ENCODE data around the gene ZNF639. TPM values are rescaled to one million over a fixed set of nuclear protein-coding genes. Genes with fewer than 3 reads are reported as not detected.
A peak's percentile ranks its signal among the peaks of the same experiment; 100 is the strongest.

The ZNF639 gene
- total and polyA plus RNA-seq, 2 experiments from 2014 or later = 29.3 to 60.3 TPM

- no peak overlapping the region for H2AFZ ChIP-seq
Measured at GRCh38 chr3:179289295-179289694, 33.5 kb upstream of the ZNF639 start.

GRCh38 chr3:179292450-179292849 lies 30.4 kb upstream of the ZNF639 start:
- TF ChIP-seq EZH2 (IDR thresholded peaks at IDR 0.05; ENCODE audit: borderline replicate concordance) (no peak), EZH2phosphoT487 (IDR thresholded peaks at IDR 0.05; ENCODE audit: low read depth, severe bottlenecking, unreplicated experiment) (no peak), CTCF (IDR thresholded peaks at IDR 0.05; ENCODE audit: poor library complexity) (no peak)
- 30% methylated on average over 2 of the region's 2 CpGs for WGBS (ENCODE audit: low lambda C conversion rate, missing lambda C conversion rate)
- H3K4me1 ChIP-seq (ENCODE audit: insufficient read depth) = no peaks in the 10 kb centered on the region
- no peak overlapping the region for H3K4me3 ChIP-seq
- no peak overlapping the region for H3K27ac ChIP-seq
- H2AFZ ChIP-seq = no peak overlapping the region
- no peaks in the 10 kb centered on the region for H4K20me1 ChIP-seq (ENCODE audit: insufficient read depth, poor library complexity, severe bottlenecking)
- H3K79me2 ChIP-seq = no peaks in the 10 kb centered on the region
- H3K27me3 ChIP-seq = no peaks in the 10 kb centered on the region
- H3K4me2 ChIP-seq = no peak overlapping the region
- H3K9me2 ChIP-seq (replicated peaks; ENCODE audit: insufficient read depth) = no peaks in the 10 kb centered on the region
- H3K36me3 ChIP-seq (replicated peaks; ENCODE audit: insufficient read depth, low read depth) = no peaks in the 10 kb centered on the region
- DNase-seq (ENCODE audit: low spot score) = no peak
- H3K9me3 ChIP-seq (ENCODE audit: low read depth) = no peaks in the 10 kb centered on the region

More at GRCh38 chr3:179289295-179289694, 33.5 kb upstream of the ZNF639 start:
- Histone ChIP-seq H3K27me3 (no peaks in the 10 kb centered on the region), H4K20me1 (ENCODE audit: insufficient read depth, poor library complexity, severe bottlenecking) (no peaks in the 10 kb centered on the region), H3K27ac (no peak overlapping the region), H3K4me2 (no peak overlapping the region), H3K9me3 (ENCODE audit: low read depth) (no peaks in the 10 kb centered on the region), H3K9me2 (replicated peaks; ENCODE audit: insufficient read depth) (no peaks in the 10 kb centered on the region), H3K4me1 (ENCODE audit: insufficient read depth) (no peaks in the 10 kb centered on the region), H3K79me2 (no peaks in the 10 kb centered on the region), H3K36me3 (replicated peaks; ENCODE audit: insufficient read depth, low read depth) (no peaks in the 10 kb centered on the region), H3K4me3 (no peak overlapping the region)
- no peak for TF ChIP-seq EZH2phosphoT487 (IDR thresholded peaks at IDR 0.05; ENCODE audit: low read depth, severe bottlenecking, unreplicated experiment)
- no peak for TF ChIP-seq EZH2 (IDR thresholded peaks at IDR 0.05; ENCODE audit: borderline replicate concordance)
- TF ChIP-seq CTCF (IDR thresholded peaks at IDR 0.05; ENCODE audit: poor library complexity) = no peak
- DNase-seq (ENCODE audit: low spot score) = no peak
- 66% methylated on average over 3 of the region's 3 CpGs for WGBS (ENCODE audit: low lambda C conversion rate, missing lambda C conversion rate)

- Histone ChIP-seq H3K9me3 (ENCODE audit: low read depth) (no peaks in the 10 kb centered on the region), H3K4me1 (ENCODE audit: insufficient read depth) (no peaks in the 10 kb centered on the region), H3K9me2 (replicated peaks; ENCODE audit: insufficient read depth) (no peaks in the 10 kb centered on the region), H3K27me3 (no peaks in the 10 kb centered on the region), H3K36me3 (replicated peaks; ENCODE audit: insufficient read depth, low read depth) (no peaks in the 10 kb centered on the region), H3K4me3 (no peak overlapping the region), H3K79me2 (no peaks in the 10 kb centered on the region), H3K4me2 (no peak overlapping the region), H3K27ac (no peak overlapping the region), H4K20me1 (ENCODE audit: insufficient read depth, poor library complexity, severe bottlenecking) (no peaks in the 10 kb centered on the region), H2AFZ (no peak overlapping the region)
- 58% methylated on average over 5 of the region's 5 CpGs for WGBS (ENCODE audit: low lambda C conversion rate, missing lambda C conversion rate)
- TF ChIP-seq EZH2 (IDR thresholded peaks at IDR 0.05; ENCODE audit: borderline replicate concordance) = no peak
- no peak for TF ChIP-seq CTCF (IDR thresholded peaks at IDR 0.05; ENCODE audit: poor library complexity)
- no peak for TF ChIP-seq EZH2phosphoT487 (IDR thresholded peaks at IDR 0.05; ENCODE audit: low read depth, severe bottlenecking, unreplicated experiment)
- peak; percentile 32 for DNase-seq (ENCODE audit: low spot score)
Measured at GRCh38 chr3:179297971-179298725, 24.7 kb upstream of the ZNF639 start.

Measured in hepatocyte (in vitro differentiated cells).